OCI-LY7 (cell line): Measurements from ENCODE around the gene TRIM71. TPM values are rescaled to one million over a fixed set of nuclear protein-coding genes. Genes with fewer than 3 reads are reported as not detected.

Source experiments
- BruUV-seq: library from RNA; stranded (reverse); fragments of 400-500 nt; replicated peaks from 2 replicates; lab custom pipeline; 2021; lab: Mats Ljungman, UMichigan
- CTCF ChIA-PET: fragments of 300-600 bp; sonication (Branson Sonifier 250); formaldehyde crosslinking; loops from one replicate; lab custom pipeline; 2022; ENCODE audit warnings: antibody characterized with exemption; ENCODE audit not compliant: unreplicated experiment; lab: Charles Lee
- POLR2A ChIA-PET: fragments of 300-600 bp; sonication (Branson Sonifier 250); formaldehyde crosslinking; loops from one replicate; lab custom pipeline; 2022; ENCODE audit warnings: antibody characterized with exemption; lab: Charles Lee
- DNase-seq: peaks from one replicate; pipeline ENCODE4 v3.0.0-alpha.2; 2015; ENCODE audit warnings: low spot score
- H2AFZ ChIP-seq: fragments of 200-600 bp; sonication (generic), shearing (Covaris generic); 2 replicates; pipeline ENCODE4 v1.6.1; 2014; ENCODE audit warnings: mild to moderate bottlenecking, antibody characterized with exemption, low read length, moderate library complexity
- H3K27ac ChIP-seq: fragments of 200-600 bp; sonication (generic); 2 replicates; pipeline ENCODE4 v1.5.1; 2014; ENCODE audit warnings: mixed run types, low read depth, mild to moderate bottlenecking, moderate library complexity, low read length, inconsistent platforms; ENCODE audit not compliant: poor library complexity, severe bottlenecking
- H3K36me3 ChIP-seq: fragments of 200-600 bp; sonication (generic); 2 replicates; pipeline ENCODE4 v1.6.1; 2014; ENCODE audit warnings: mild to moderate bottlenecking, antibody characterized with exemption, low read length, moderate library complexity, mixed read lengths; ENCODE audit not compliant: insufficient read depth
- H3K4me1 ChIP-seq: fragments of 200-600 bp; sonication (generic); 2 replicates; pipeline ENCODE4 v1.5.1; 2014; ENCODE audit warnings: mild to moderate bottlenecking, low read length; ENCODE audit not compliant: insufficient read depth, poor library complexity, severe bottlenecking
- H3K4me2 ChIP-seq: fragments of 200-600 bp; sonication (generic); 2 replicates; pipeline ENCODE4 v1.6.1; 2014; ENCODE audit warnings: mild to moderate bottlenecking, low read length
- H3K4me3 ChIP-seq: fragments of 200-600 bp; sonication (generic); 2 replicates; pipeline ENCODE4 v1.5.1; 2014; ENCODE audit warnings: mild to moderate bottlenecking, low read depth, low read length; ENCODE audit not compliant: poor library complexity, severe bottlenecking
- H3K79me2 ChIP-seq: fragments of 200-600 bp; sonication (generic); 2 replicates; pipeline ENCODE4 v1.6.1; 2016; ENCODE audit warnings: low read depth, mild to moderate bottlenecking, low read length, moderate library complexity, mixed read lengths; ENCODE audit not compliant: insufficient read depth
- H3K9me2 ChIP-seq: fragments of 200-600 bp; sonication (generic); 2 replicates; pipeline ENCODE4 v1.6.1; 2016; ENCODE audit warnings: mild to moderate bottlenecking, low read length, mixed read lengths; ENCODE audit not compliant: insufficient read depth
- H3K9me3 ChIP-seq: fragments of 200-600 bp; sonication (generic); 2 replicates; pipeline ENCODE4 v1.6.1; 2014; ENCODE audit warnings: mild to moderate bottlenecking, mixed run types, low read length, mixed read lengths
- H4K20me1 ChIP-seq: fragments of 200-600 bp; sonication (generic); 2 replicates; pipeline ENCODE4 v1.6.1; 2014; ENCODE audit warnings: mild to moderate bottlenecking, antibody characterized with exemption, low read length, moderate library complexity, mixed read lengths; ENCODE audit not compliant: insufficient read depth
- CTCF ChIP-seq: fragments of 200-600 bp; sonication (generic); conservative IDR thresholded peaks from 2 replicates; pipeline ENCODE4 v1.5.1; 2014; ENCODE audit warnings: mild to moderate bottlenecking, antibody characterized with exemption, low read length, moderate library complexity, mixed read lengths
- EZH2phosphoT487 ChIP-seq: fragments of 200-600 bp; sonication (generic); IDR thresholded peaks from 2 replicates; pipeline ENCODE4 v1.6.1; 2018; ENCODE audit warnings: low read depth, borderline replicate concordance, mild to moderate bottlenecking, mixed run types, antibody characterized with exemption, low read length, moderate library complexity, mixed read lengths
- intact Hi-C: fragments of 100-400 bp; cut with micrococcal nuclease; formaldehyde crosslinking; loops from one replicate; pipeline ENCODE4 v1.10.0; 2022; ENCODE audit not compliant: unreplicated experiment
- total RNA-seq, 2 experiments: library from RNA; depleted of rRNA in 1 of 2; stranded (reverse); fragments of >200 nt in 1 of 2; shearing (Covaris generic) in 1 of 2; gene quantifications; 2 replicates each; pipeline ENCODE4 v1.2.3, GENCODE V29; 2014 to 2022

Gene TRIM71
- total RNA-seq, 2 experiments from 2014 or later, result not detected

GRCh38 chr3:32842531-32842931 is 24.7 kb downstream of the TRIM71 start:
- ChIA-PET CTCF (no interaction called here), POLR2A (no interaction called here)
- DNase-seq, result peak; percentile 12
- no peaks in the 10 kb centered on the region for H4K20me1 ChIP-seq
- H3K79me2 ChIP-seq, result no peaks in the 10 kb centered on the region
- H3K9me3 ChIP-seq, result no peaks in the 10 kb centered on the region
- BruUV-seq, result no TSS peak
- H3K36me3 ChIP-seq, result no peaks in the 10 kb centered on the region
- no peak overlapping the region for H3K27ac ChIP-seq
- peaks cover 10% of the 10 kb centered on the region for H3K4me1 ChIP-seq
- intact Hi-C loops, result no loop called here
- no peak overlapping the region for H3K4me2 ChIP-seq
- TF ChIP-seq CTCF (no peak), EZH2phosphoT487 (no peak)
- H2AFZ ChIP-seq, result no peak overlapping the region
- no peak overlapping the region for H3K4me3 ChIP-seq
- no peaks in the 10 kb centered on the region for H3K9me2 ChIP-seq

- H3K4me1 ChIP-seq, result peaks cover 10% of the 10 kb centered on the region
- BruUV-seq, result no TSS peak
- TF ChIP-seq CTCF, result no peak
- no peak for TF ChIP-seq EZH2phosphoT487
- no peak overlapping the region for H3K4me3 ChIP-seq
- ChIA-PET CTCF (no interaction called here), POLR2A (no interaction called here)
- H4K20me1 ChIP-seq, result no peaks in the 10 kb centered on the region
- intact Hi-C loops, result no loop called here
- H3K27ac ChIP-seq, result no peak overlapping the region
- H3K36me3 ChIP-seq, result no peaks in the 10 kb centered on the region
- H3K4me2 ChIP-seq, result no peak overlapping the region
- H2AFZ ChIP-seq, result no peak overlapping the region
- DNase-seq, result no peak
- H3K79me2 ChIP-seq, result no peaks in the 10 kb centered on the region
- H3K9me2 ChIP-seq, result no peaks in the 10 kb centered on the region
- no peaks in the 10 kb centered on the region for H3K9me3 ChIP-seq
Observed at GRCh38 chr3:32842987-32843386, 25.2 kb downstream of the TRIM71 start.

GRCh38 chr3:32843510-32844321 is 25.9 kb downstream of the TRIM71 start:
- Histone ChIP-seq H3K4me2 (no peak overlapping the region), H4K20me1 (no peaks in the 10 kb centered on the region), H3K9me2 (no peaks in the 10 kb centered on the region), H3K79me2 (no peaks in the 10 kb centered on the region), H3K4me1 (peaks cover 10% of the 10 kb centered on the region), H3K9me3 (no peaks in the 10 kb centered on the region), H3K27ac (no peak overlapping the region), H2AFZ (no peak overlapping the region), H3K36me3 (no peaks in the 10 kb centered on the region), H3K4me3 (no peak overlapping the region)
- ChIA-PET POLR2A (interaction anchor here (0.5 kb wide), 1 partner anchor 834 kb away, joined by 3 read pairs; no protein-coding TSS in a partner anchor), CTCF (no interaction called here)
- TF ChIP-seq EZH2phosphoT487 (no peak), CTCF (no peak)
- no TSS peak for BruUV-seq
- no peak for DNase-seq
- intact Hi-C loops, result no loop called here
